H9 (cell line): ENCODE results near the gene CEP128. TPM values are rescaled to one million over a fixed set of nuclear protein-coding genes. Genes with fewer than 3 reads are reported as not detected.

Experiments used
- DNase-seq: peaks from one replicate; pipeline ENCODE4 v3.0.0-alpha.2; 2017
- H2AFZ ChIP-seq: one replicate; pipeline ENCODE4 v1.6.1; 2013; ENCODE audit warnings: mild to moderate bottlenecking, low read length, control low read depth, moderate library complexity
- H2AK5ac ChIP-seq: 2 replicates; pipeline ENCODE4 v1.6.1; 2013; ENCODE audit warnings: low read length, control low read depth, mixed read lengths; ENCODE audit not compliant: insufficient read length
- H2BK120ac ChIP-seq: one replicate; pipeline ENCODE4 v1.6.1; 2013; ENCODE audit warnings: low read depth, mild to moderate bottlenecking, low read length, control low read depth, inconsistent platforms; ENCODE audit not compliant: poor library complexity, severe bottlenecking
- H2BK12ac ChIP-seq: 2 replicates; pipeline ENCODE4 v1.6.1; 2013; ENCODE audit warnings: low read length, control low read depth, mixed read lengths, low read depth; ENCODE audit not compliant: insufficient read length
- H2BK15ac ChIP-seq: 2 replicates; pipeline ENCODE4 v1.6.1; 2013; ENCODE audit warnings: low read depth, low read length, control low read depth
- H2BK20ac ChIP-seq: one replicate; pipeline ENCODE4 v1.6.1; 2013; ENCODE audit warnings: low read depth, mild to moderate bottlenecking, low read length, control low read depth, inconsistent platforms; ENCODE audit not compliant: poor library complexity, severe bottlenecking
- H2BK5ac ChIP-seq: 2 replicates; pipeline ENCODE4 v1.6.1; 2013; ENCODE audit warnings: low read length, control low read depth, mixed read lengths; ENCODE audit not compliant: insufficient read length
- H3K14ac ChIP-seq: 2 replicates; pipeline ENCODE4 v1.6.1; 2013; ENCODE audit warnings: low read length, control low read depth; ENCODE audit not compliant: insufficient read depth
- H3K18ac ChIP-seq: 2 replicates; pipeline ENCODE4 v1.6.1; 2013; ENCODE audit warnings: low read depth, mild to moderate bottlenecking, mixed read lengths, low read length, control low read depth; ENCODE audit not compliant: insufficient read length
- H3K23ac ChIP-seq: 2 replicates; pipeline ENCODE4 v1.6.1; 2013; ENCODE audit warnings: low read length, control low read depth, mixed read lengths, low read depth; ENCODE audit not compliant: insufficient read length
- H3K23me2 ChIP-seq: 2 replicates; pipeline ENCODE4 v1.6.1; 2013; ENCODE audit warnings: low read depth, mild to moderate bottlenecking, mixed read lengths, low read length, control low read depth; ENCODE audit not compliant: insufficient read length, poor library complexity, severe bottlenecking
- H3K27ac ChIP-seq: 2 replicates; pipeline ENCODE4 v1.5.1; 2013; ENCODE audit warnings: low read length, control low read depth, mixed read lengths, low read depth; ENCODE audit not compliant: insufficient read length
- H3K27me3 ChIP-seq: 2 replicates; pipeline ENCODE4 v1.6.1; 2013; ENCODE audit warnings: low read length, control low read depth, inconsistent platforms; ENCODE audit not compliant: insufficient read depth
- H3K4ac ChIP-seq: 2 replicates; pipeline ENCODE4 v1.6.1; 2013; ENCODE audit warnings: low read depth, mild to moderate bottlenecking, control low read depth, inconsistent platforms, low read length, moderate library complexity
- H3K4me1 ChIP-seq: 2 replicates; pipeline ENCODE4 v1.6.1; 2013; ENCODE audit warnings: low read length, control low read depth, inconsistent platforms; ENCODE audit not compliant: insufficient read depth
- H3K4me2 ChIP-seq: 2 replicates; pipeline ENCODE4 v1.6.1; 2013; ENCODE audit warnings: low read length, control low read depth, mixed read lengths; ENCODE audit not compliant: insufficient read length, insufficient read depth
- H3K56ac ChIP-seq: 2 replicates; pipeline ENCODE4 v1.6.1; 2013; ENCODE audit warnings: low read depth, mild to moderate bottlenecking, mixed read lengths, low read length, control low read depth; ENCODE audit not compliant: insufficient read length
- H3K79me1 ChIP-seq: 2 replicates; pipeline ENCODE4 v1.6.1; 2013; ENCODE audit warnings: low read depth, mild to moderate bottlenecking, moderate library complexity, low read length, control low read depth, inconsistent platforms; ENCODE audit not compliant: insufficient read depth, poor library complexity, severe bottlenecking
- H3K79me2 ChIP-seq: 2 replicates; pipeline ENCODE4 v1.6.1; 2013; ENCODE audit warnings: low read length, control low read depth, inconsistent platforms; ENCODE audit not compliant: insufficient read depth
- H3K9ac ChIP-seq: 2 replicates; pipeline ENCODE4 v1.6.1; 2013; ENCODE audit warnings: low read length, control low read depth, mixed read lengths; ENCODE audit not compliant: insufficient read length; ENCODE audit errors: extremely low read depth
- H3K9me3 ChIP-seq: one replicate; pipeline ENCODE4 v1.6.1; 2013; ENCODE audit warnings: low read depth, low read length, inconsistent platforms; ENCODE audit not compliant: control insufficient read depth
- H3T11ph ChIP-seq: one replicate; pipeline ENCODE4 v1.6.1; 2013; ENCODE audit warnings: mild to moderate bottlenecking, low read length, control low read depth, inconsistent platforms
- H4K20me1 ChIP-seq: one replicate; pipeline ENCODE4 v1.6.1; 2013; ENCODE audit not compliant: control insufficient read depth, insufficient read length, insufficient read depth
- H4K5ac ChIP-seq: 2 replicates; pipeline ENCODE4 v1.6.1; 2013; ENCODE audit warnings: low read depth, mild to moderate bottlenecking, mixed read lengths, low read length, control low read depth; ENCODE audit not compliant: insufficient read length
- H4K8ac ChIP-seq: replicated peaks from 2 replicates; pipeline ENCODE4 v1.6.1; 2013; ENCODE audit warnings: low read length, control low read depth, mixed read lengths, low read depth; ENCODE audit not compliant: insufficient read length
- H4K91ac ChIP-seq: 2 replicates; pipeline ENCODE4 v1.6.1; 2013; ENCODE audit warnings: low read depth, mild to moderate bottlenecking, moderate library complexity, mixed read lengths, low read length, control low read depth; ENCODE audit not compliant: insufficient read length
- H3K27ac Mint-ChIP-seq, 3 experiments: 2 replicates in 2 of 3; 3 replicates in 1 of 3; pipeline ENCODE4 v1.8.0; 2020 to 2021; ENCODE audit warnings: mixed read lengths in 3 of 3, mild to moderate bottlenecking in 1 of 3, moderate library complexity in 1 of 3
- H3K27me3 Mint-ChIP-seq: 2 replicates; pipeline ENCODE4 v1.8.0; 2021; ENCODE audit warnings: low read depth, mild to moderate bottlenecking, moderate library complexity, mixed read lengths
- H3K36me3 Mint-ChIP-seq, 3 experiments: 2 replicates in 2 of 3; 3 replicates in 1 of 3; pipeline ENCODE4 v1.8.0; 2020 to 2021; ENCODE audit warnings: low read depth in 3 of 3, mixed read lengths in 3 of 3; ENCODE audit not compliant: insufficient read depth in 1 of 3
- H3K4me1 Mint-ChIP-seq, 2 experiments: 2 replicates each; pipeline ENCODE4 v1.8.0; 2020; ENCODE audit warnings: mixed read lengths in 2 of 2
- H3K4me3 Mint-ChIP-seq, 2 experiments: 2 replicates in 1 of 2; 3 replicates in 1 of 2; pipeline ENCODE4 v1.8.0; 2020 to 2021; ENCODE audit warnings: mild to moderate bottlenecking in 2 of 2, mixed read lengths in 2 of 2, moderate library complexity in 1 of 2
- H3K9me3 Mint-ChIP-seq, 2 experiments: 2 replicates in 1 of 2; 3 replicates in 1 of 2; pipeline ENCODE4 v1.8.0; 2020; ENCODE audit warnings: mild to moderate bottlenecking in 2 of 2, mixed read lengths in 2 of 2, moderate library complexity in 1 of 2
- CTCF ChIP-seq: fragments of 200-600 bp; sonication (generic); conservative IDR thresholded peaks from 3 replicates; pipeline ENCODE4 v1.8.0; 2021; ENCODE audit warnings: antibody characterized with exemption, mild to moderate bottlenecking
- WGBS: extraction: QIAGEN DNeasy Blood & Tissue Kit; methylation state at CpG from one replicate; pipeline ENCODE4 v1.1.7; 2013; ENCODE audit warnings: missing lambda C conversion rate, low lambda C conversion rate, mixed read lengths; ENCODE audit not compliant: insufficient read length; ENCODE audit errors: extremely low coverage; 5-methylcytosine and 5-hydroxymethylcytosine counted together
- total RNA-seq: library from RNA; stranded (reverse); gene quantifications from 2 replicates; pipeline ENCODE4 v1.2.1, GENCODE V29; 2021

CEP128 gene
- total RNA-seq, 1 experiment from 2014 or later = 16.3 TPM

DNA sequence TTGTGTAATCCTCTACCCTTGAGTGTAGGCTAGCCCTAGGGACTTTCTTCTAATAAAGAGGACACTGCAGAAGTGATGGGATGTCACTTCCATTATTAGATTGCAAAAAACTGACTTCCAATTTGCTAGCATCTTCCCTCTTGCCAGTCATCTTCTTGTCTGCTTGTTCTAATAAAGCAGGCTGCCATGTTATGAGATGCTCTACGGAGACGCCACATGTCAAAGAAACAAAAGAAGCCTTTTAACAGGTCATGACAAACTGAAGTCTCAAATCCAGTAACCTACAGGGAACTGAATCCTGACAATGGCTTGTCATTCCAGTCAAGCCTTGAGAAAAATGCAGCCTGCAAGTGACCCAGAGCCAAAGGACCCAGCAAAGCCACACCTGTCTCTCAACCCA lies 76.0 kb downstream of the CEP128 start:
- no peak overlapping the region for H4K5ac ChIP-seq
- DNase-seq = no peak
- no peak overlapping the region for H3K4me3 Mint-ChIP-seq

More for the DNA sequence above, 76.0 kb downstream of the CEP128 start:
- Histone ChIP-seq H3K4me1 (no peaks in the 10 kb centered on the region), H2AFZ (no peak overlapping the region), H4K20me1 (no peaks in the 10 kb centered on the region), H3K4ac (no peak overlapping the region), H2BK5ac (no peak overlapping the region), H2BK15ac (no peak overlapping the region), H3K79me2 (no peaks in the 10 kb centered on the region), H3K14ac (no peak overlapping the region), H3K27ac (no peak overlapping the region), H2BK120ac (no peak overlapping the region), H3K79me1 (no peaks in the 10 kb centered on the region), H2AK5ac (no peak overlapping the region), H3K18ac (no peak overlapping the region), H2BK20ac (no peak overlapping the region), H3K23me2 (no peaks in the 10 kb centered on the region), H3K9me3 (no peaks in the 10 kb centered on the region), H3K56ac (no peak overlapping the region), H4K8ac (no peak overlapping the region), H3K4me2 (no peak overlapping the region), H3T11ph (no peak overlapping the region), H2BK12ac (no peak overlapping the region), H3K27me3 (no peaks in the 10 kb centered on the region), H3K9ac (no peak overlapping the region), H3K23ac (no peak overlapping the region), H4K91ac (no peak overlapping the region)
- WGBS = no CpG with 5 or more reads among the region's 2 CpGs
- H3K36me3 Mint-ChIP-seq = peaks cover 16 to 32% (median 20%) of the 10 kb centered on the region in 3 experiments
- no peaks in the 10 kb centered on the region for H3K4me1 Mint-ChIP-seq
- TF ChIP-seq CTCF = no peak
- H3K27ac Mint-ChIP-seq = no peak overlapping the region
- peaks cover 17% of the 10 kb centered on the region in 2 experiments for H3K9me3 Mint-ChIP-seq
- no peaks in the 10 kb centered on the region for H3K27me3 Mint-ChIP-seq
